GM12872 (cell line): ENCODE results near the gene PDC.

ENCODE experiments used
- TF ChIP-seq, protein P1 (sequence below): IDR thresholded peaks from 3 replicates; pipeline ENCODE4 v1.5.1; 2011; ENCODE audit warnings: low read depth, mild to moderate bottlenecking, low read length, moderate library complexity; ENCODE audit not compliant: insufficient read depth

PDC gene

DNA sequence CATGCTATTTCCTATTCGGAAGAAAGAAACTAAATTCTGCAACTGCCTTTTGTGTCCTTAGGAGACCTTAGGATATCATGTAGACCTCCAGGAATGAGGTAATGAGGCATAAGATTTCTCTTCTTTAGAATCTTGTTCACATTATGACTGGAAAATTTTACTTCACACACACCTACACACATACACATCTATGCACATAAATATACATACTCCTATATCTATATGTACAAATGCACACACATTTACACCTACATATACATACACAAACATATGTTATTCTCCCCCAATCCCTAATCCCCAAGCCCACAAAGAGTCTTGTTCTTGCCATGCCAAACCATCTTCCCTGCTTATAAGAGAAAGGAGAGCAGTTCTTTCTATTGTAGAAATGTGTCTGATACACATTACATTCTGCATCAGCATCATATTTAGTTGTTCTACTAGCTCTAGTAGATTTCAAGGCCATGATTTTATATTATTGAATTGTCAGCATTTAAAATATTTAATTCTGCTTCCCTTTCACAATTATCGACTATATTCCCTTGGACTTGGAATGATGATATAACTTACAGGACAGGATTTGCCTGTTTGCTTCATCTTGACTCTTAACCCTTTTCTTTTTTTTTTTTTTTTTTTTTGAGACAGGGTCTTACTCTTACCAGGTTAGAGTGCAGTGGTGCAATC lies 35.4 kb upstream of the PDC start:
- TF ChIP-seq, protein P1, sequence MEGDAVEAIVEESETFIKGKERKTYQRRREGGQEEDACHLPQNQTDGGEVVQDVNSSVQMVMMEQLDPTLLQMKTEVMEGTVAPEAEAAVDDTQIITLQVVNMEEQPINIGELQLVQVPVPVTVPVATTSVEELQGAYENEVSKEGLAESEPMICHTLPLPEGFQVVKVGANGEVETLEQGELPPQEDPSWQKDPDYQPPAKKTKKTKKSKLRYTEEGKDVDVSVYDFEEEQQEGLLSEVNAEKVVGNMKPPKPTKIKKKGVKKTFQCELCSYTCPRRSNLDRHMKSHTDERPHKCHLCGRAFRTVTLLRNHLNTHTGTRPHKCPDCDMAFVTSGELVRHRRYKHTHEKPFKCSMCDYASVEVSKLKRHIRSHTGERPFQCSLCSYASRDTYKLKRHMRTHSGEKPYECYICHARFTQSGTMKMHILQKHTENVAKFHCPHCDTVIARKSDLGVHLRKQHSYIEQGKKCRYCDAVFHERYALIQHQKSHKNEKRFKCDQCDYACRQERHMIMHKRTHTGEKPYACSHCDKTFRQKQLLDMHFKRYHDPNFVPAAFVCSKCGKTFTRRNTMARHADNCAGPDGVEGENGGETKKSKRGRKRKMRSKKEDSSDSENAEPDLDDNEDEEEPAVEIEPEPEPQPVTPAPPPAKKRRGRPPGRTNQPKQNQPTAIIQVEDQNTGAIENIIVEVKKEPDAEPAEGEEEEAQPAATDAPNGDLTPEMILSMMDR: no peak

DNA sequence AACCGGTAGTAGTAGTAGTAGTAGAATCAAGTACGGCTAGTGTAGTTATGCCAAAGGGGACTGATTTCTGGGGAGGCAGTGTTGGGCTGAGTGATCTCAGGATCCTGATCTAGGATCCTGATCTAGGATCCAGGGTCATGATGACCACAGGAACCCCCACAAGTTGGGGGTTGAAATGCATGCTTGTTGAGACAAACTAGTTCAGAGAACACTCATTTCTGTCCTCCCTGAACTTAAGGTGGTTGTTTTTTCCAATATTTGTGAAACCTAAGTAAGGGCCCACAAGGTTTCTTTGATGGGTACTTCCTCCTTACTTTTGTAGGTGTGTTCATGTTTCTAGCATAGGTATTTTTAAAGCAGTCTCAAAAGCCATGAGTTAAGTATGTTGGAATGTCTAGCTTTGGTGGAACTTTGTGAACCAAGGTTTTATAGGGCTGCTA lies 33.9 kb upstream of the PDC start:
- TF ChIP-seq, protein P1: no peak

DNA sequence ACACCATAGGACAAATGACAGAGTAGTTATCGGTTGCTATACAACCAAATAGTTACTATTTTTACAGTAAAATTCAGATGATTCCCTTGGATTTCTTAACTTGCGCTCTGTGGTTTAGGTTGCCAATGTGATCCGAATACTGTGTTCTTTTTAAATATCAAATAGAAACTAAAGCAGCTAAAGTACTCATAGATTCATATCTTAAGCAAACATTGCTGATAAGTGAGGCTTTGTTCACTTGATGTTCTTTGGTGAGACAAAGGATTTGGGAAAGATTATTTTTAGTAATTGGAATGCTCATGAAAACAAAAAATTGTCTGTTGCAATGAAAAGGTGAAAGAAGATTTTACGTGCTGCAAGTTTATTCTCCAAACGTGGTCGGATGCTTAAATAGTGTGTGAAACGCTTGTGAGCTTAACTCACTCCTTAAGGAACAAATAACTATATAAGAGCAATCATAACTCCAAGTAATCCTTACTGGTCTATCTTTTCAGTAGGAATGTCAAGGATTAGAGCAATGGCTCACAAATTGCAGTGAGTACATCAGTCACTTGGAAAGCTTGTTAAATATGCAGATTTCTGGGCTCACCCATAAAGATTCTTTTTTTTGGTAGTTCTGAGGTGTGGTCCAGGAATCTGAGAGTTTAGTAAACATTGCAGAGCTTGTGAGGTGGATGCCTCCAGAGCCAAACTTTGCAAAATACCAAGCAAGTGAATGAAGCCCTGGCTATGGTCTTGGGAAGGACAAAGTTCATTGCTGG lies 31.8 kb upstream of the PDC start:
- TF ChIP-seq, protein P1: no peak

DNA sequence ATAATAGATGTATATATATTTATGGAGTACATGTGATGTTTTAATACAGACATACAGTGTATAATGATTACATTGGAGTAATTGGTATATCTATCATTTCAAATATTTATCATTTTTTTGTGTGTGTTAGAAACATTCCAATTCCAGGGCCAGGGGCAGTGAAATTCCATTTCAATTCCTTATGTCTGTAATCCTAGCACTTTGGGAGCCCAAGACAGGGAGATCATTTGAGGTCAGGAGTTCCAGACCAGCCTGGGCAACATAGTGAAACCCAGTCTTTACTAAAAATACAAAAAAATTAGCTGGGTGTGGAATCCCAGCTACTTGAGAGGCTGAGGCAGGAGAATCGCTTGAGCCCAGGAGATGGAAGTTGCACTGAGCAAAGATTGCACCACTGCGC lies 30.4 kb upstream of the PDC start:
- TF ChIP-seq, protein P1: no peak

DNA sequence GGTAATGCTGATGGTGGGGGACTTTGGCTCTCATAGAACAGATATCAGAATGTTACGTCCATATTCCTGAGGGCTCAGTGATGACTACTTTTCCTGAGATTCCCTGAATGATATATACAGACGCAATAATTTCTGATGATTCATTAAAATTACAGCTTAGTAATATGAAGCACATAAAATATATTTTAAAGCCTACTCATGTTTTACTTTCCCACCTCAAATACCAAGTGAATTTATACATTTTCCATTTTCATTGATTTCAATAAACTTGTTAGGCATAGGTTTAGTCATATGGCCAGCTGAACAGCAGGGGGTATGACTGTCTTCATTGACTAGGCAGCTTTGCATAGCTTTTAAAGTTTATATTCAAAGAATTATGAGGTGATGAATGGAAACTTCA lies 26.2 kb upstream of the PDC start:
- TF ChIP-seq, protein P1: no peak

DNA sequence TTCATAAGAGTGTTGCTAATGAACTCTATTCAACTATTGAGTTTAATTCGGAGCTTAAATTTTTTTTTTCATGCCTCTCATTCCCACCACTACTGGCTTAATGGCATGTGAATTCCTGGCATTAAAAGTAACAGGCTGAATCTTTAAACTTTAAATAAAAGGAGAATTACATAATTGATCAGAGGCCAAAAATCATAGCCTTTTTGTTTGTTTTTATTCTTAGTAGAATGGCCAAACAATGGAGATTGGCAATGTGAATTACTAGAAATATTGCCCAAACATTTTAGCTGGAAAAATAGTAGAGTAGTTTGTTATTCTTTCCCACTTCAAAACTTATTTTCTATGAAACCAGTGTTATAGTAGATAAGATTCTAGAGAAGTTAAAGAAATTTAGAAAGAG lies 25.1 kb upstream of the PDC start:
- TF ChIP-seq, protein P1: no peak

DNA sequence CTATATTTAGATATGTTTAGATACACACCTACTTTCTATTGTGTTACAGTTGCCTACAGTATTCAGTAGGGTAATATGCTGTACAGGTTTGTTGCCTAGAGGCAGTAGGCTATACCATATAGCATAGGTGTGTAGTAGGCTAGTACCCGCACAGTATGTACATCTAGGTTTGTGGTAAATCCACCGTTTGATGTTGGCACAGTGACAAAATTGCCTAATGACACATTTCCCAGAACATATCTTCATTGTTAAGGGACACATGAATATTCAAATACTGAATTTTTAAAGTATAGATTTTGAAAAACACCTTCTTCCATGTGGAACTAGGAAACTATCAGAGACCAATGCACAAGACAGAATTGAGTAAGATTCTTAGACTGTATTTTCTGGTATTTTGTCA lies 22.6 kb upstream of the PDC start:
- TF ChIP-seq, protein P1: no peak
